BLaER1 (cell line): ENCODE results near the gene KRT80.
A peak's percentile ranks its signal among the peaks of the same experiment; 100 is the strongest.

ENCODE experiments used
- H3K27ac ChIP-seq: shearing (Covaris generic); formaldehyde crosslinking; 2 replicates; pipeline ENCODE4 v1.8.1; 2022
- H3K27me3 ChIP-seq: shearing (Covaris generic); formaldehyde crosslinking; 2 replicates; pipeline ENCODE4 v1.8.1; 2022
- H3K36me3 ChIP-seq: shearing (Covaris generic); formaldehyde crosslinking; 2 replicates; pipeline ENCODE4 v1.8.1; 2022
- H3K4me1 ChIP-seq: shearing (Covaris generic); formaldehyde crosslinking; 2 replicates; pipeline ENCODE4 v1.8.1; 2022
- H3K4me2 ChIP-seq: shearing (Covaris generic); formaldehyde crosslinking; 2 replicates; pipeline ENCODE4 v1.8.1; 2022
- H3K4me3 ChIP-seq: shearing (Covaris generic); formaldehyde crosslinking; 2 replicates; pipeline ENCODE4 v1.8.1; 2022
- H3K9ac ChIP-seq: shearing (Covaris generic); formaldehyde crosslinking; 2 replicates; pipeline ENCODE4 v1.8.1; 2022
- H3K9me3 ChIP-seq: shearing (Covaris generic); formaldehyde crosslinking; 2 replicates; pipeline ENCODE4 v1.8.1; 2022
- H4K20me1 ChIP-seq: shearing (Covaris generic); formaldehyde crosslinking; 2 replicates; pipeline ENCODE4 v1.8.1; 2022
- Cebpa-rat ChIP-seq: shearing (Covaris generic); IDR thresholded peaks from 2 replicates; pipeline ENCODE4 v1.8.1; 2022

The KRT80 gene

DNA sequence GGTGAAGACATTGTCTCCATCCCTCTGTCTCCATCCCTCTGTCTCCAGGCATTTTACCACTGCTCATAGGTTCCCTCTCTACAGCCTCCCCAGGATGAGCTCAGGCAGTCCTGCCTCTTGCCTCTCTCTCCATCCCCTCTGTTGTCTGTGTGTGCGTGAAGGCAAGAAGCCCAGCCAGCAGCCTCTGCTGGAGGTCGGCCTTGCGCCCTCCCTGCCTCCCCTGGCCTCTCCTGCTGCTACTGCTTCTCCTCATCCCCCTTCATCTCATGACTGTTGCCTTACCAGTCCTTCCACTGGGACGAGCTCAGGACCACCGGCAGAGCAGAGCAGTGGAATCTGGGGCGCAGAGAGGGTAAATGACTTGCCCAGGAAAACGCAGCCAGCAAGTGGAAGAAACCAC, 3.2 kb downstream of the KRT80 start:
- H3K27ac ChIP-seq = peak overlapping the region; percentile 41; the same call in 1 of the 2 replicates
- no peaks in the 10 kb centered on the region for H3K36me3 ChIP-seq
- H4K20me1 ChIP-seq = no peaks in the 10 kb centered on the region
- peaks cover 74% of the 10 kb centered on the region for H3K4me1 ChIP-seq
- no peaks in the 10 kb centered on the region for H3K9me3 ChIP-seq
- H3K9ac ChIP-seq = no peak overlapping the region
- 0 out of 2 replicates have a peak overlapping the region, but pooled peaks have one; percentile 64 for H3K4me2 ChIP-seq
- no peak for TF ChIP-seq Cebpa-rat
- no peaks in the 10 kb centered on the region for H3K27me3 ChIP-seq
- H3K4me3 ChIP-seq = no peak overlapping the region

DNA sequence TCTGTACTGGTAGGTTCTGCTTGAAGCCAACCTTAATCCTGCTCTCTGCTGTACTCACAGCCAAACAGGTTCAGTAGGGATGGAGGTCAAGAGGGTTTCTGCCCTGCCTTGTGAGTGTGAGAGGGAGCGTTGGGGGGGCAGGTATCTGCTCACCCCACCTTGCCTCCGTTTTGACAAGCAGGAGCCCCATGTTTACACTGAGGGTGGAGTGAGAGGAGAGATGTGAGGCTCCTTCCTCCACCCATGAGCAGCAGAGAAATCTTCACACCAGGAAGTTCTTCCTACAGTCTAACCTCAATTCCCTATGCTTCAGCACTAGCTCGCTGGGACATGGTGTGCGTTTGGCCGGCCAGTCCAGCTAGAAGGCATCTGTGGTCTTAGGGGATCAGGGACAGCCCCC, 4.2 kb downstream of the KRT80 start:
- no peaks in the 10 kb centered on the region for H3K36me3 ChIP-seq
- no peak overlapping the region for H3K27ac ChIP-seq
- H3K4me2 ChIP-seq = no peak overlapping the region
- no peaks in the 10 kb centered on the region for H3K27me3 ChIP-seq
- TF ChIP-seq Cebpa-rat = no peak
- peaks cover 70% of the 10 kb centered on the region for H3K4me1 ChIP-seq
- no peaks in the 10 kb centered on the region for H3K9me3 ChIP-seq
- H3K4me3 ChIP-seq = no peak overlapping the region
- H4K20me1 ChIP-seq = no peaks in the 10 kb centered on the region
- H3K9ac ChIP-seq = no peak overlapping the region; the same call in 1 of the 2 replicates

DNA sequence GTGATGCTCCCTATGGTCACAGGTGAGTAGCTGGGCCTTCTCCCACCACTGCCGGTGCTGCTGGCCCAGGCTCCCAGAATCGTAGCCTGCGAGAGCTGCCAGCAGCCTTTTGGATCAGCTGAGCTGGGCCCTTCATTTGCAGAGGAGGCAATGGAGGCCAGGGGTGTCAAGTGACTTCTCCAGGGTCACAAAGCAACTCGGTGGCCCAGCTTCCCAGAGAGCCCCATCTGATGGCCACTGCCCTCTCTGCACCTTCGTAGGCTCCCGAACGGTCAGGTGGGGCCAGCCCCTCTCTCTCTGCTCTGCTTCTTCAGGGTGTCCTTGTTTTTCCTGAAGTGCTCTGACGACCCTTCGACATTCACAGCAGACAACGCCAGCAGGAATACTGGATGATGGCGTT, 4.6 kb downstream of the KRT80 start:
- Histone ChIP-seq H3K4me1 (peaks cover 70% of the 10 kb centered on the region), H3K9ac (no peak overlapping the region), H4K20me1 (no peaks in the 10 kb centered on the region), H3K4me3 (no peak overlapping the region), H3K9me3 (no peaks in the 10 kb centered on the region), H3K36me3 (no peaks in the 10 kb centered on the region), H3K27me3 (no peaks in the 10 kb centered on the region), H3K4me2 (no peak overlapping the region), H3K27ac (peak overlapping the region; percentile 18; the same call in 1 of the 2 replicates)
- TF ChIP-seq Cebpa-rat = no peak

DNA sequence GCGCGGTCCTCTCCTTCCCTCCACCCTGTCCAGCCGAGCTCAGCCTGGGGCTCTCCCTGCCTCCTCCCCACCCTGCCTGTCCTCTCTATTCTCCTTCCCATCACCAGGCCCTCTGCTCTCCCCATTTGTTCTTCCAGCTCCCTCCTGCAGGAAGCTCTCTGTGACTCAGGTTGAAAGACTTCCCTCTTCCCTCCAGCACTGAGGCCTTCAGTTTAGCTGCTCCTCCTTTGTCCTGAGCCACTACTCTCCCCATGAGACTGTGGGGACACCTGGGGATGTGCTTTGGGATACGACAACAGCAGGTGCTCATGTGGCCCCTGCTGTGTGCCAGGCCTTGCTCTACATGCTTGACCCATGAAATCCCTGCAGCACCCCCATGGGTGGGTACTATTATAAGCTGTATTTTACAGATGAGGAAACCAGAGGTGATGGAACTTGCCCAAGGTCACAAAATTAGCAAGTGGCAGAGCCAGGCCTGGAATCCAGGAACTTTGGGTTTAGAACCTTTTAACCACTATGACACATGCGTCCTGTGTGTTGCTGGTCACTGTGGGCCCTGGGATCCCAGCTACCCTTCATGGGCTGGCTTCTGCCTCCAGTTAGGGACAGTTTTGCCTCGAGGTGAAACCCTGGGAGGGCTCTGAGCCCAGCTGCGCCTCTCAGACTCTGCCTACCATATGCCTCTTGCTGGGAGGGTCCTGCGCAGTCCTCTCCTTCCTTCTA, 5.5 kb downstream of the KRT80 start:
- no peaks in the 10 kb centered on the region for H3K27me3 ChIP-seq
- no peak overlapping the region for H3K4me2 ChIP-seq
- H3K9ac ChIP-seq = no peak overlapping the region
- H4K20me1 ChIP-seq = no peaks in the 10 kb centered on the region
- no peaks in the 10 kb centered on the region for H3K36me3 ChIP-seq
- peaks cover 69% of the 10 kb centered on the region for H3K4me1 ChIP-seq
- TF ChIP-seq Cebpa-rat = no peak
- no peak overlapping the region for H3K4me3 ChIP-seq
- peak overlapping the region; percentile 18 for H3K27ac ChIP-seq
- H3K9me3 ChIP-seq = no peaks in the 10 kb centered on the region

DNA sequence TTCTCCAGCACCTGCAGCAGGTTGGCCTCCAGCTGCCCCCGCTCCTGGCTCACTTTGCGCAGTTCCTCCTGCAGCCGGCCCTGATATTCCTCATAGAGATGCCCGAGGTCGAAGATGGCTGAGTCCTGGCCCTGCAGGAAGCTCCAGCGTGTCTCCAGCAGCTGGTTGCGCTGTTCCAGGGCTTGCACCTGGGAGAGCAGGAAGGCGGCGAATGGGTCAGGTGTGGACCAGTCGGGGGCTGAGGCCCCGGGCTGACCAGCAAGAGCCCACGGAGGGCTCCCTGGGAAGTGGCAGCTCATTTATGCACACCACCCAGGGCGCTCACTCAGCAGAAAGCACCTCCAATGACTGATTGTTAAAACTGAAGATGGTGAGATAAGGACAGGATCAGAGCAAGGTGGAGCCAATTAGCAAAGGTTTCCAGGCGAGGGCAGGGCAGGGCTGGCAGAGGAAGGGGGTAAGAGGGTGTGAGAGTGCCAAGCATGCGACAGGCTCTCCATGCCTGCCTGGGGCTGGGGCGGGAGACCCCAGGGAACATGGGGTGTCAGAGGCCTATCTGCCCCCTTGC, 6.3 kb downstream of the KRT80 start:
- Histone ChIP-seq H3K27ac (no peak overlapping the region), H4K20me1 (no peaks in the 10 kb centered on the region), H3K9ac (no peak overlapping the region), H3K4me3 (no peak overlapping the region), H3K4me2 (peak overlapping the region; percentile 33; the same call in 1 of the 2 replicates), H3K27me3 (no peaks in the 10 kb centered on the region), H3K4me1 (peaks cover 62% of the 10 kb centered on the region), H3K9me3 (no peaks in the 10 kb centered on the region), H3K36me3 (no peaks in the 10 kb centered on the region)
- TF ChIP-seq Cebpa-rat = no peak

DNA sequence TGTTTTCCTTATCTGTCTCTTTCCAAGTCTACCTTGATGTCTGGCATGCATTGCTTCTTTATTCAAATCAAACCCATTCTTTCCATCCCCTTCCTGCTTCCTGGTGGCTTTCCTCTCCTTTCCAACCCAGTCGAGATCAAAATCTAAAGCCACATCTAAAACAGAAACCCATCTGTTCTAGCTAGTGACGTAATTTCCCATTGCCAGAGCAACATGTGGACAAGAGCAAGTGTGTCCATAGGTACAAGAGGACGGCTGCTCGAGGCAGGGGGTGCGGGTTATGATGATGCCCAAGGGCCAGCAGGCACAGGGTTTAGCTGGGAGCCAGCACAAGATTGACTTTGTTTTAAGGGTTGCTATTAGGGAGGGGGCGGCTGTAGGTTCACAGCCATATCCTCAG, 7.0 kb downstream of the KRT80 start:
- Histone ChIP-seq H3K4me2 (peak overlapping the region; percentile 33), H3K27me3 (no peaks in the 10 kb centered on the region), H3K9me3 (no peaks in the 10 kb centered on the region), H3K9ac (no peak overlapping the region), H3K27ac (peak overlapping the region; percentile 50; the same call in 1 of the 2 replicates), H3K36me3 (no peaks in the 10 kb centered on the region), H3K4me3 (no peak overlapping the region), H3K4me1 (peaks cover 62% of the 10 kb centered on the region), H4K20me1 (no peaks in the 10 kb centered on the region)
- no peak for TF ChIP-seq Cebpa-rat

DNA sequence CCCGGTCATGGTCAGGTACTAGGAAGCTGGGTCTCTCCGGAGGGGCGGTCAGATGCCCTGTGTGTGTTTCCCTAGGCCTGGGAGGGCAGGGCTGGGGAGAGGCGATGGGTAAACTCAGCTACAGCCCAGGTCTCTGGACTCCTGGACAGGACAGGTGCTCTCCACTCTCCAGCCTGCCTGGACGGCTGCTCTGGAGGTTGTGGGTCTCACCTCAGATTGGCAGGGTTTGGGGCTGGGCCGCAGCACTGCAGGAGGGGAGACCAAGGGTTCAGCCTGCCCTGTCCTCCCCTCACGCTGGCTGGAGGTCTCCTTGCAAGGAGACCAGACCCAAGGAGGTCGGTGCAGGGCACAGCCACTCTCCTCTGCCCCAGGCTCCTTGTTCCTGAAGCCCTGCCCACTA, 7.8 kb downstream of the KRT80 start:
- Histone ChIP-seq H3K4me3 (no peak overlapping the region), H4K20me1 (no peaks in the 10 kb centered on the region), H3K9me3 (no peaks in the 10 kb centered on the region), H3K4me1 (peaks cover 62% of the 10 kb centered on the region), H3K27me3 (no peaks in the 10 kb centered on the region), H3K27ac (peak overlapping the region; percentile 50; the same call in 1 of the 2 replicates), H3K9ac (no peak overlapping the region), H3K36me3 (no peaks in the 10 kb centered on the region), H3K4me2 (0 out of 2 replicates have a peak overlapping the region, but pooled peaks have one; percentile 33)
- TF ChIP-seq Cebpa-rat = no peak

DNA sequence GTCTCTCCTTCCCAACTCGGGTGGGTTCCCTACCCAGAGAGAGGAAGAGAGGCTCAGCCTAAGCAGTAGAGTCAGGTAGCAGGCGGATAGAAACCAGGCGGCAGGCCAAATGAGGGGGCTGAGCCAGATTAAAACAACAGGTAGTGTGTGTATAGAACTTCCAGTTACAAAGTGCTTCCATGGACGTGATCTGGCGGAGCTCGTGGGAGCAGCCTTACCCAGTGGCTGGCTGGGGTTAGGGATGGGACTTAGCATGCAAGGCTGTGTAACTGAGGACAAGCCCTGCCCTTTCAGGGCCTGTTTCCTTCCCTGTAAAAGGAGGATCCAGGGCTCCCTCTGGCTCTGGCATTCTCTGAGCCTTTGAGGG, 8.3 kb downstream of the KRT80 start:
- Histone ChIP-seq H3K4me3 (no peak overlapping the region), H4K20me1 (no peaks in the 10 kb centered on the region), H3K9me3 (no peaks in the 10 kb centered on the region), H3K4me1 (peaks cover 62% of the 10 kb centered on the region), H3K36me3 (no peaks in the 10 kb centered on the region), H3K27me3 (no peaks in the 10 kb centered on the region), H3K9ac (no peak overlapping the region), H3K27ac (0 out of 2 replicates have a peak overlapping the region, but pooled peaks have one; percentile 50), H3K4me2 (no peak overlapping the region)
- TF ChIP-seq Cebpa-rat = no peak

DNA sequence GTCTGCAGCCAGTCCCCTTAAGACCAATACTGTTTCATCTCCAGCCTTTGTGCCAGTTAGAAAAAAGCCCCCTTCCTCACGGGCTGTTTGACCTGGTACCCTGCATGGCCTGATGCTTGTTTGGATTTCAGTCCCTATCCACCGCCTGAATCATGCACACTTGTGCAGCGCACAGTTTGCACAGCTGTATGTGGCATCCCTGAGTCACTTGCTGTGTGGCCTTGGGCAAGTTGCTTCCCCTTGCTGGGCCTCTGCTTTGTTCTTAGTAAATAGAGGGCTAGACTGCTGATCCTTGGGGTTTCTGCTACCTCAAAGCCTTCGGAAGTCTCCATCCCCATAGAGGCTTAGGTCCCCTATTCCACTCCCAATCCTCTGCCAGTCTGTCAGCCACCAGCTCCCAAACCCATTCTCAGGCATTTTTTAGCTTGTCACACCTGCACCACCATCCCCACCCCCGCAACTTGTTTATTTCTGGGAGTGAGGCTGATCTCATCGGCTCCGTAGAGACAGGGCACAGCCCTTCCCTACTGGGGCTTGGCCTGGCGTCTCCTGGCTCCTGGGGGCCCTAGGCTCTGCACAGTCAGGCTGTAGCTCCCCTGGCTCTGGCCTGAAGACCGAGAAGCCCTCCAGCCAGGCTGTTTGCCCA, 8.8 kb downstream of the KRT80 start:
- Histone ChIP-seq H3K36me3 (no peaks in the 10 kb centered on the region), H4K20me1 (no peaks in the 10 kb centered on the region), H3K4me1 (peaks cover 64% of the 10 kb centered on the region), H3K9me3 (no peaks in the 10 kb centered on the region), H3K4me2 (no peak overlapping the region), H3K9ac (no peak overlapping the region), H3K27ac (no peak overlapping the region), H3K27me3 (no peaks in the 10 kb centered on the region), H3K4me3 (no peak overlapping the region)
- TF ChIP-seq Cebpa-rat = no peak

DNA sequence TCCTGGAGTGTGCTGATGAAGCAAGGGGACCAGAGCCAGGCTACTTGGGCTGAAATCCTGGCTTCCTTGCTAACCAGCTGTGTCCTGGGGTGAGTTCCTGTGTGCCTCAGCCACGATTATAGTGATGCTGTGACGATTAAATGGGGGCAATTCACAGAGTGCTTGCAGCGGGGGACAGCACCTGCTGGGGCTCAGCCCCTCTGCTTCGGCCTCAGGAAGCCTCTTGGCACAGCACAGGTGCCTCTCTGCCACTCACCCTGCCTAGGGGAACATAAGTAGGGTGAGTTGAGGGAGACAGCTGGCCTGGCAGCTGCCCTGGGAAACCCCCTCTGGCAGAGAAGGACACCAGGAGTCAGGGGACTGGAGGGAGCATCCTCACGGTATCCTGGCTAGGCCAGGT, 9.4 kb downstream of the KRT80 start:
- Histone ChIP-seq H3K4me1 (peaks cover 64% of the 10 kb centered on the region), H4K20me1 (no peaks in the 10 kb centered on the region), H3K4me2 (peak overlapping the region; percentile 44), H3K9ac (no peak overlapping the region), H3K9me3 (no peaks in the 10 kb centered on the region), H3K36me3 (no peaks in the 10 kb centered on the region), H3K27ac (no peak overlapping the region), H3K27me3 (no peaks in the 10 kb centered on the region), H3K4me3 (no peak overlapping the region)
- TF ChIP-seq Cebpa-rat = no peak
